GM12892 (cell line): ENCODE results near the gene MYBPC2.

Source experiments
- POLR2A ChIP-seq: IDR thresholded peaks from 2 replicates; pipeline ENCODE4 v1.6.1; 2011; ENCODE audit warnings: low read depth, low read length, control low read depth
- POLR2AphosphoS5 ChIP-seq: IDR thresholded peaks from 2 replicates; pipeline ENCODE4 v1.6.1; 2011; ENCODE audit warnings: low read depth, low read length, control low read depth
- TAF1 ChIP-seq: IDR thresholded peaks from 2 replicates; pipeline ENCODE4 v1.6.1; 2011; ENCODE audit warnings: low read depth, mild to moderate bottlenecking, control low read depth, low read length, borderline replicate concordance

GRCh38 chr19:50485284-50485955, 52.7 kb downstream of the MYBPC2 start:
- TF ChIP-seq POLR2A (0 out of 2 replicates have a peak, but pooled peaks have one; percentile 13), TAF1 (no peak), POLR2AphosphoS5 (no peak; the same call in 1 of the 2 replicates)
